ENCODE measurements around the gene ADAP1. TPM values are rescaled to one million over a fixed set of nuclear protein-coding genes. Genes with fewer than 3 reads are reported as not detected.

ADAP1 gene
- total RNA-seq, 4 donors from 2014 or later: 9.1 to 18.8 (median 9.9) TPM

GRCh38 chr7:883055-884021 lies 71.1 kb downstream of the ADAP1 start:
- intact Hi-C loops (cut with DNase I; ENCODE audit: low total_unique reads): no loop called here
- H3K4me3 ChIP-seq (ENCODE audit: low read depth, poor library complexity, severe bottlenecking): no peak overlapping the region
- DNase-seq (ENCODE audit: low spot score in 2 of 2): no peak
- WGBS, 2 donors: 76% methylated on average over 49 to 50 of the region's 50 CpGs
- TF ChIP-seq CTCF (IDR thresholded peaks at IDR 0.05) (no peak), POLR2A (IDR thresholded peaks at IDR 0.05) (no peak)

GRCh38 chr7:882336-883035 lies 72.0 kb downstream of the ADAP1 start:
- no peak for DNase-seq (ENCODE audit: low spot score in 2 of 2)
- no peak overlapping the region for H3K4me3 ChIP-seq (ENCODE audit: low read depth, poor library complexity, severe bottlenecking)
- intact Hi-C loops (cut with DNase I; ENCODE audit: low total_unique reads): no loop called here
- WGBS, 2 donors: 89 to 91% methylated on average over 35 to 37 of the region's 37 CpGs
- TF ChIP-seq POLR2A (IDR thresholded peaks at IDR 0.05): no peak
- no peak for TF ChIP-seq CTCF (IDR thresholded peaks at IDR 0.05)

- intact Hi-C loops (cut with DNase I; ENCODE audit: low total_unique reads): no loop called here
- no peak overlapping the region for H3K4me3 ChIP-seq (ENCODE audit: low read depth, poor library complexity, severe bottlenecking)
- TF ChIP-seq POLR2A (IDR thresholded peaks at IDR 0.05): no peak
- TF ChIP-seq CTCF (IDR thresholded peaks at IDR 0.05): no peak
- 92 to 96% methylated on average over 20 of the region's 20 CpGs for WGBS, 2 donors
- no peak for DNase-seq (ENCODE audit: low spot score in 2 of 2)
These were observed 72.8 kb downstream of the ADAP1 start for GRCh38 chr7:881441-882234.

GRCh38 chr7:880450-880849 lies 74.0 kb downstream of the ADAP1 start:
- 84 to 87% methylated on average over 15 of the region's 15 CpGs for WGBS, 2 donors
- DNase-seq (ENCODE audit: low spot score in 2 of 2): no peak
- intact Hi-C loops (cut with DNase I; ENCODE audit: low total_unique reads): no loop called here
- TF ChIP-seq POLR2A (IDR thresholded peaks at IDR 0.05) (no peak), CTCF (IDR thresholded peaks at IDR 0.05) (no peak)
- H3K4me3 ChIP-seq (ENCODE audit: low read depth, poor library complexity, severe bottlenecking): no peak overlapping the region

GRCh38 chr7:879706-880105 lies 74.8 kb downstream of the ADAP1 start:
- TF ChIP-seq POLR2A (IDR thresholded peaks at IDR 0.05) (no peak), CTCF (IDR thresholded peaks at IDR 0.05) (no peak)
- intact Hi-C loops (cut with DNase I; ENCODE audit: low total_unique reads): loop anchor here (10.0 kb wide), 1 partner anchor 555 kb away; no protein-coding TSS in a partner anchor
- DNase-seq (ENCODE audit: low spot score in 2 of 2): no peak
- H3K4me3 ChIP-seq (ENCODE audit: low read depth, poor library complexity, severe bottlenecking): no peak overlapping the region
- WGBS, 2 donors: 81% methylated on average over 14 of the region's 14 CpGs

Measured in lower leg skin (tissue), 4 donors.